Stimulated activated CD8-positive, alpha-beta memory T cell treated with anti-CD3 and anti-CD28 coated beads, Interleukin-15, amount 100 ng/mL, for 1 hour (primary cell): ENCODE results near the gene KLK12.

ENCODE experiments used
- DNase-seq: peaks from one replicate; pipeline ENCODE4 v3.0.0-alpha.2; 2020; ENCODE audit warnings: low read depth

KLK12 gene

DNA sequence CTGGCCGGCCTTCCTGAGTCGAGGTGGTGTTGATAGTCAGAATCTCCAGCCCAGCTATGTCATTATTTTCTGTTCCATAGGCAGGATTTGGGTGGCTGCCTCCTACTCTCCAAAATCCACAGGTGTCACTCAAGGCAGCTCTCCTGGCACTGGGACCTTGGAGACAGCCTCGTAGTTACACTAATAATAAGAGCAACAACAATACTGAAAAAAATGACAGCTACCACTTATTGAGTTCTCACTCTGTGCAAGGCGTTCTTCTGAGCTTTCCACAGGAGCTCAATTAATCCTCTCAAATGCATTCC lies 12.2 kb upstream of the KLK12 start:
- no peak for DNase-seq

DNA sequence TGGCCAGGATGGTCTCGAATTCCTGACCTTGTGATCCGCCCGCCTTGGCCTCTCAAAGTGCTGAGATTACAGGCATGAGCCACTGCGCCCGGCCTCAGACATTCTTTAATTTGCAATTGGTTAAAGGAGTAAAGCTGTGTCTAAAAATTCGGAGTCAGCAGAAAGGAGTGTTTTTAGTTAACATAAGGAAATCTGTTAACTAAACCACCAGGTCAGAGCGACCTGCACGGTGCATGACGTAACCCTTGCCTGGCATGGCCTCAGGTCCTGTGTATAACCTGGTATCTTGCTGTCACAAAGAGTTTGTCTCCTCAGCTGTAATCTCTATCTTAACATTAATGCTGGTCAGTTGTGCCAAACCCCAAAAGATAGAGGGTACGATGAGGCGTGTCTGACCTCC lies 9.5 kb upstream of the KLK12 start:
- DNase-seq, result no peak

DNA sequence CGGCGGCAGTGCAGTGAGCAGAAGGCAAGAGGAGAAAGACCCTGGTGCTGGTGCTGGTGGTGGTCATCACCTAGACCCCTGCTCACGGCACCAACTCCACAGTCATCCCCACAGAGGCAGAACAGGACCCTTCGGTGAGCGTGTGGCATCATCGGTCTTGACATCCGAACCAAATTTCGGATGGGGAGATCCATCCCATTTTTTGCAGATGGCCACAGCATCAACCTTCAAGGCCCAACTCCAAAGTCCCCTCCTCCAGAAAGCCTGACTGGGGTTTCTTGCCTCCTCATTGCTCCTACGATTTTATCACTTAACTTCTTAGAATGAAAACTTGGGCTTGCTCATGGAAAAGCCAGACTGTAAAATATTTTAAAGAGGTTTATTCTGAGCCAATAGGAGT lies 8.7 kb upstream of the KLK12 start:
- DNase-seq, result no peak

DNA sequence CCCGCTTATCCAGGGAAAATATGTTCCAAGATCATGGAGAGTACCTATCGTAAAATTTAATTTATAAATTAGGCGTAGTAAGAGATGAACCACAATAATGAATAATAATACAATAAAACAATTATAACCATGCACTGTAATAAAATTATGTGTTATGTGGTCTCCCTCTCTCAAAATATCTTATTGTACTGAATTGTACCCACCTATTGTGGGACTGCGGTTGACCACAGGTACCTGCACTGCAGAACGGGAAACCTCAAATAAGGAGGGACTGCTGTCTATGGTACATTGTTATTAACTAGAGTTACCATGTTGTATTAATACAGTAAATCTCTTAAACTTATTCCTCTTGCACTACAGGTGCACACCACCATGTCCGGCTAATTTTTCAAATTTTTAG lies 5.3 kb upstream of the KLK12 start:
- DNase-seq, result no peak

DNA sequence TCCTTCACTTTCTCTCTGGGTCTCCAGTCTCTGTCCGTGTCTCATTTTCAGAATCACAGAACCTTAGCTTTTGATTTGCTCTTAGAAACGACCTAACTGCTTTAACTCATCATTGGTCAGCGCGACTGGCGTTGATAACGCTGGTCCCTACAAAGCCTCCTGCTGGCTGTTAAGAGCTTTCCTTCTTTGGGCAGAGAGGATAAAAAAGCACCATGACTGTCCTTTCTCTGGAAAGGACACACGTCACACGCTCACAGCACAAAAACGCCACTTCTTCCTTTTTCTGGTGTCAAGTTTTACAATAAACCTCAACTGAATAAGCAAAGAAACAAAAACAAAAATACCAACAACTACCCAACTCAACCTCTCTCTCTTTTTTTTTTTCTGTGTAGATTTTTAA lies 1.7 kb upstream of the KLK12 start:
- no peak for DNase-seq

DNA sequence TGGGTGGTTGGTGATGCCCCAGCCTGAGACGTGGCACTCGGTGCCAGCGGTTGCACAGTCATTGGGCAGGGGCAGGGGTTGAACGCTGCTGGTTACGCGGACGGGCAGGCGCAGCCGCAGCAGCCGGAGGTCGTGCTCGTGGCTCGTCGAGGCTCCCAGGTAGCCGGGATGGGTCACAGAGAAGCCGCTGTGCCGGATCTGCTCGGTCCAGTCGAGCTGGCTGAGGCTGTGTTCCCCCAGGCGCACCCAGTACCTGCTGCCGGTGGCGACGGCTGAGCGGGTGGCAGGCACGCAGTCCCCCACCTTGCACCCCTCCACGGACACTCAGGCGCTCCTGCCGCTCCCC lies 2.9 kb downstream of the KLK12 start:
- DNase-seq, result no peak

DNA sequence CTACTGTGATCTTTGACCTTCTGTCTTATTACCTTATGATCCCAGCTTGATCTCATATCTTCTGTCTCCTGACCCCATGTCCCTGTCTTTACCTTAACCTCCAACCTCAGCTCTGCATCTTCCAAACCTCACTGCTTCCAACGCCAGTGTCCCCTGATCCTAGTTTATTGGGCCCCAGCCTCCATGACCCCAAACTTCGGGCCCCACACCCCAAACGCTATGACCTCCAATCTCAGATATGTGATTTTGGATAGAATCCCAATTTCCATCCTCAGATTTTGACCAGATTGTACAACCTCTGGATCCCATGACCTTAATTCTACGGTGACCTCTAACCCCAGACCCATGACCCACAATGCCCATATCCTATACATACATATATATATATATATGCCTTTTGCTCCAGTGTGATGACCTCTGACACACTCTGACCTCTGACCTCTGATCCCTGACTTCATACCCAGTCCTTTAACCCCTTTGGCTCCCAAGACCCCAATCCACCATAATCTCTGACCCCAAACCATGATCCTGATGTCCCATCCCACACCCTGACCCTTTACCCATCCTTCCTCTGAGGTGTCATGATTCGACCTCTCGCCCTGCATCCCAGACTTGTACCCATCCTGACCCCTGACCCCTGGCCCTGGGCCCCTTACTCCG lies 3.5 kb downstream of the KLK12 start:
- no peak for DNase-seq

DNA sequence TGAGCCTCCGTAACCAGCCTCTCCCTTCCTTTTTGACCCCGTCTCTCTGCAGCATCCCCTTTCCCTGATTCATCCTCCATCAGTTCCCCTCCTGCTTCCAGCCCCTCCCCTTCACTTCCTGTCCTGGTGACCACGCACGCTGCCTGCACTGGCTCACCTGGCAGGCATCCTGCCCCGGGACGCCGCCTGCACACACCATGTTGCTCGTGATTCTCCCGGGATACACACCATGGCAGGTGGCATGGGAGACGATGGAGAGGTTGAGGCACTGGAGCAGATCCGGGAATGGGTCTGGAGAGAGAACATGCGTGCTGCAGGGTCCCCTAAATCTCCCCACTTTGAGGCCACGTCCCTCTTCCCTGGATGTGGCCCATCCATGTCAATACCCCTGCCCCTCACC lies 4.2 kb downstream of the KLK12 start:
- no peak for DNase-seq

DNA sequence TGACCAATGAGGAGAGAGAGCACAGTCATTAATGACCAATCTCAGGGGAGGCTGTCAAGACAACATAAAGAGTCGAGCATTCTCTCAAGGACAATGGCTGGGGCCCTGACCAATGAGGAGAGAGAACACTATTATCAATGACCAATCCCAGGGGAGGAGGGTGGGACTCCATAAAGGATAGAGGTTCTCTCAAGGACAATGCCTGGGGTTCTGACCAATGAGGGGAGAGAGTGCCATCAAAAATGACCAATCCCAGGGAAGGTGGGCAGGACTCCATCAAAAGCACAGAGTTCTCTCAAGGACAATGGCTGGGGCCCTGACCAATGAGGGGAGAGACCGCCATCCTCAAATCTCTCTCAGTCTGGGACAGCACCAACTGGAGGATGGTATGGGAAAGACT lies 5.1 kb downstream of the KLK12 start:
- no peak for DNase-seq

DNA sequence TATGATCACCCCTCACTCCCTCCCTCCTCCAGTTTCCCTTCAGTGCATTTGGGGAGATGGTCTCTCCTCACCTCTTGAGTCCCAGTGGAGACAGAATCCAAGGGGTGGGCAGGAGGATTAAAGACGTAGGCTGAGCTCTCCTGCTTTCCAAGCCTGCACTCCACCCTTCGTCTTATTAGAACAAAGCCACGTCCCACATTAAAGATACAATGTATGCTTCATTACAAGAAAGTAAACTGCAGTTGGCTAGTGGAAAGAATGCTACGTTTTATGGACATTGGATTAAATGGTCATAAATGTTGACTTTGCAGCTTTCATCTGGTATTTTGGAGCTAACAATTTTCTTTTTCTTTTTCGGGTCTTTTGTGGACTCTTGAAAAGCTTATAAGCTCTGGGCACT lies 6.9 kb downstream of the KLK12 start:
- DNase-seq, result no peak

DNA sequence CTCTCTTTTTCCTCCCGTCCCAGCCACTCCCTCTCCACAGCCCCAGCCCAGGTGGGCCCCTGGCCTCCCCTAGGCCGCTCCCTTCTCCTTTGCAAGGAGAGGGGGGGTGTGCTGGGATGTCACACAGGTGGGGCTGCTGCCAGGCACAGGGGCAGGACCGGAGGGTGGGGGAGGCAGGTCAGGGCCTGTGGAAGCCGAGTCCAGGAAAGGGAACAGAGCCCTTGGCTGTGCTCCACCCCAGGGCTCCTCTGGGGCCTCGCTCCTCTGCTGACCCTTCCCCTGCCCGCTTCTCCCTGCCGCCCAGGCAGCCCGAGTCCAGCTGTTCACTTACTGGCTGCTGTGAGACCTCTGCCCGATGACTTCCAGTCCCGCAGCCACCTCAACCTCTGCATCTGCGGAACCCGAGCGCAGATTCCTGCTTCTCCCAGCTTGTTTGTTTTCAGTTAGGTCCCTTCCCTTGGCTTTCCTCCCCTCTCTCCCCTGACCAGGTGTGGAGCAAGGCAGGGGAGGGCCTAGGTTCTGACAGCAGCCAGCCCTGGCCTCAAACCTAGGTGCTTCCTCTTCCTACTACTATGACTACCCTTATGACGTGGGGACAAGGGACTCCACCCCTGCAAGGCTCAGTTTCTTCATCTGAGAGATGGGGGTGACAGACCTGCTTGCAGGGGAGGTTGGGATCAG lies 7.5 kb downstream of the KLK12 start:
- DNase-seq, result no peak

DNA sequence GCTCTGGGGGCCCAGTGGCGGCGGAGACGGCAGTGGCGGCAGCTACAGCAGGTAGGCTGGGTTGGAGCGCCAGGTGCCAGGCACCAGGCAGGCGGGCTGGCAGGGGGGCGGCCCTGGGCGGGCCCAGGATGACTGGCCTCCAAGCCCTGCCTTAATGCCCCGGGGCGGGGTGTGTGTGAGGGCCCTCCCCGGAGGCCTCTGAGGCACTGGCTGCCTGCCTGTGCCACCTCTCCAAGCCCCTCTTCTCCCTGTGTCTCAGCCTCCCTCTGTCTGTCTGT lies 8.3 kb downstream of the KLK12 start, which contains the start of gene KLK11:
TSS of gene KLK11 (minus strand) at position 63 of the 278 bp plus-strand sequence. CDS start 985 bp downstream, outside the sequence.
- DNase-seq, result no peak

DNA sequence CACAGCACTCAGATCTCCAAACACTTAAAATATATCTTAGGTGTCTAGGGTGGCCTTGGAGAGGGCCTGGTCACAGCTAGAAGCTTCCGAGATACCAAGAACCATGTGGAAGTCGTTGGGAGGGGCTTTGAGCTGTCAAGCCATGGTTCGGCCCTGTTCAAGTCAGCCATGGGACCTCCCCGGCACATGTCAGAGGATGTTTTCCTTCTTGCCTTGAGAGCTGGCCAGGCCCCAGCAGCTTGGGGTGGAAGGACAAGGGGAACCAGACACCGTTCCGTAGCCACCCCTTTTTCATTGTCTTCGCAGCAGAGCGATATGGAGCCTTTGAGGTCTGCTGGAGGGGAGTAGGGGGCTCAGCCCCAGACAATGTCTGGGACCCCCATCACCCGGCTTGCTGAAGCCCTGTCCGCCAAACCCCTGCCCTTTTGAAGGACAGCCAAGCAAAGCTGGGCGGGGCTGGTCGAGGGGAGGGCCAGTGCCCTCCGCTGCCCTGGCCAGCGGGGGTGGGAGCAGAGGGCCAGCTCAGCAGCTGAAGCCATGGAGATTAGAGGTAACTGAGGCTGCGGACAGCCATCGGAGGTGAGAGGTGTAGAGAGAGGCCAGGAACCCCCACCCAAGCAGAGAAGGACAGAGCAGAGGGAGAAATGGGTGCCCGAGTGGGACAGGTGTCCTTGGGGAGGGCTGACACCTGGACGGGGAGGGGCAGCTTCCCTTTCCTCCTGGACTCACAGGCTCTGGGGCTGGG lies 8.8 kb downstream of the KLK12 start:
- no peak for DNase-seq

DNA sequence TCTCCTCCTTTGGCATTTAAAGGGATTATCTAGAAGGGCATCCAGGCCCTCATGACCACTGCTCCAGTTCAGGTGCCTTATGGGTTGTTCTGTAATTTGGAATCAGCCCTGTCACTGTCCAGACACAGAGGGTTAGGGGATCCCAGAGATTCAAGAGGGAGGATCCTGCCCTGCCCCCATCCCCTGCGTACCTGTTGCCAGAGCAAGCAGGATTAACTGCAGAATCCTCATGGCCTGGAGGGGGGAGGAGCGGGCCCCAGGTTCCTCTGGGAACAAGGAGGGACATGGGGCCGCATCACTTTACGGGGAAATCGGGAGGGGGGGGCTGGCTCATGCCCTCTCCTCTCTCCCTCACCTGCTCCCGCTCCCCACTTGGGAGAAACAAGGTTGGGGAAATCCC lies 9.4 kb downstream of the KLK12 start:
- DNase-seq, result no peak

DNA sequence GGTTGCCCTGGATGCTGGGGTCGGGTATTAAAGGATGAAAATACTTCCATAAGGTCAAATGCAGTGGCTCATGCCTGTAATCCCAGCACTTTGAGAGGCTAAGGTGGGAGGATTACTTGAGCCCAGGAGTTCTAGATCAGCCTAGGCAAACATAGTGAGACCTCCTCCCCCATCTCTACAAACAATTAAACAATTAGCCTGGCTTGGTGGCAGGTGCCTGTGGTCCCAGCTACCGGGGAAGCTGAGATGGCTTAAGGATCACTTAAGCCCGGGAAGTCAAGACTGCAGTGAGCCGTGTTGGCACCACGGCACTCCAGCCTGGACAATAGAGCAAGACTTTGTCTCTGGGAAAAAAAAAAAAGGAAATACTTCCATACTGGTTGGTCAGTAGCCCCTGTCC lies 9.9 kb downstream of the KLK12 start:
- no peak for DNase-seq

DNA sequence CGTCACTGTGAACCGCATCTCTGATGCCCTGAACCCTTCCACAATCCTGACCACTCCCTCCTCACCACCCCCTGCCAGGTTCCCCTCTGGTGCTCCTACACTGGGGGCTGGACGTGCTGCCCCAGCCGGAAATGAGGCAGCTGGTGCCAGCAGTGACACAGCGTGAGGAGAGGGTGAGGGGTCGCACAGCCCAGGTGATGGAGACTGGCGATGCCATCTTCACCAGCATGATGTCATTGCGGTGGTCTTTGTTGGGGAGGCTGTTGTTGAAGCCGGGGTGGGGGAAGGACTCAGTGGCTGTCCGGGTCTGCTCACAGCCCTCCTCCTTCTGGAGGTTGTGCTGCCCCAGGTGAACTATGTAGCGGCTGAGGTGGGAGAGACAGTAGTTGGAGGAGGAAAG lies 10.9 kb downstream of the KLK12 start:
- no peak for DNase-seq

DNA sequence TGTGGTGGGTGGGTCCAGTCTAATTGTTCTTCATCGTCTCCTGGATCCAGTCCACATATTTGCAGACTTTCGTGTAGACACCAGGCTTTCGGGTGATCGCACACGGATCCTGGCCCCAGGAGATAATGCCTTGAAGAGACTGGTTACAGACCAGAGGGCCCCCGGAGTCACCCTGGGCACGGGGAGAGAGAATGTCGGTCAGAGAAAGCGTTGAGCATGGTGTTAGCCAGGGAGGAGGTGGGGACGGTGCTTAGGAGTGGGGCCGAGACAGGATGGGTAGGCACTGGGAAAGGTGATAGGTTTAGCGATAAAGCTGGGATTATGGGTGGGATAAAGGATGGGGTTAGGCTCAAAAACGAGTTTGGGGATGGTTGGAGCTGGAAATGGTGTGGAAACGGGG lies 12.3 kb downstream of the KLK12 start:
- no peak for DNase-seq

DNA sequence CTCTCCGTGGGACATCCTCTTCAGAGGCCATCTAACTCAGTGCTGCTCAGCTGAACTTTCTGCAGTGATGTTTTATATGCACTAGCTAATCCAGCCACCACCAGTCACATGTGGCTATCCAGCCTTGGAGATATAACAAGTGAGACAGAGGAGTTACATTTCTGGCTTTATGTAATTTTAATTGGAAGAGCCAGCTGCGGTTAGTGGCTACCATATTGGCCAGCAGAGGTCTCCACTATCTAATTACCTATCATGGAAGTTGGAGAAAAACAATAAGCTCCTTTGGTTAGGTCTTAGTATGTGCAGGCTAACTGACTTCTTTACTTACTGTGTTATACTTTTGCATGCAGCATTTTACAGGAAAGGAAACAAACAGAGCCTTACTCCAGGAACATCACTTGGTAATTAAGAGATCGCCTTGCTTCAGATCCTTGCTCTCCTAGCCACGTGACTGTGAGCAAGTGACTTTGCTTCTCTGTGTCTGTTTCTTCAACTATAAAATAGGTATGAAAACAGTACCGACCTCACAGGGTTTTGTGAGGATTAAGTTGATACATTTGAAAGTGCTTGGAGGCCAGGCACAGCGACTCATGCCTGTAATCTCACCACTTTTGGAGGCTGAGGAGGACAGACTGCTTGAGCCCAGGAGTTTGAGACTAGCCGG lies 13.7 kb downstream of the KLK12 start:
- DNase-seq, result no peak

DNA sequence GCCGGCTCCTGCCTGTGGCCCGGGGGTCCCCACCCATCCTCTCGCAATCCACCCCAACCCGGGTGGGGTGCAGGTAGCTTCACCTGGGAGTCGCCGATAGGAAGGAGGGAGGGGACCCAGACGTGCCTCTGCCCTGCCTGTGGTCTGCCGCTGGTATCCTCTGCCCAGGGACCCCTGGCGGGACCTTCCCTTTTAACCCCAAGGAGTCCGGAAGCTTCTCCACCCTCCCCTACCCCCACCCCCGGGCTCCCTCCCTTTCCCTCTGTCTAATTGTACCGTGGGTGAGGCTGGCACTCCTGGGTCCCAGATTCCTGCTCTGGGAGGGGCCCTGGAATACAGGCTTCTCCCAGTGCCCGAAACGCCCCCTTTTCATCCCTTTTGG lies 15.3 kb downstream of the KLK12 start, which contains the start of gene KLK10:
TSS of gene KLK10 (minus strand) at position 166 of the 382 bp plus-strand sequence. CDS start 579 bp downstream, outside the sequence.
- DNase-seq, result no peak

DNA sequence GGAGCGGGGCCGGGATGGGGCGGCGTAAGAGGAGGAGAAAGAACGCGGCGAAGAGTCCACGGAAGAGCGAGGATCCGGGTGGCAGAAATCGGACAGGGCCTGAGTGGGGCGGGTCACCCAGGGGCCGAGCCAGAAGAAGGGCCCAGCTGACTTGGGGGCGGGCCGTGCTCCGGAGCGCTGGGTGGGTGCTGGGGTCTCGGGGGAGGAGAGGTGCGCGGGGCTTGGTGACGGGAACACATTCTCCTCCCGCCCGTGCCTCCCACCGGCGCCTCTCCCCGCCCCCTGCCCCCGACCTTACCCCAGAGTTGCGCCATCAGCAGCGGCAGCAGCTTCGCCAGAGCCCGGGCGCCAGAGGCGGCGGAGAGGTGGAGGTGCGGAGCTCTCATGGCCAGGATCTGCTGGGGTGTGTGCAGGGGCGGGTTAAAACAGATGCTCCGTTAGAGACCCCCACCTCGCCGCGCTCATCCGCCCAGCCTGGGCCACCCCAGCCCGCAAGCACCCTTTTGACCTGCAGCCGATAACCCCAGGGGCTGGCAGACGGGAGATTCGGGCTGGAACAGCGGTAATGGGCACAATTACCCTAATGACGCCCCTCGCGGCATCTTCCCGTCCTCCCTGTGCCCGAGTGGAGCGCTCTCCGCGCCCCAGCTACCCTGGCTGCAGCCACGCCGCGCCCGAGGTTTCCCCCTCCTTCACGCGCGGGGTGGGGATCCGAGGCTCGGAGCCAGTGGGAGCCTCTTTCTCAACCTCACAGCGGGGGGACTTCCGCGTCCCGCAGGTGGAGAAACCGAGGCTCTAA lies 15.9 kb downstream of the KLK12 start:
- DNase-seq, result no peak

DNA sequence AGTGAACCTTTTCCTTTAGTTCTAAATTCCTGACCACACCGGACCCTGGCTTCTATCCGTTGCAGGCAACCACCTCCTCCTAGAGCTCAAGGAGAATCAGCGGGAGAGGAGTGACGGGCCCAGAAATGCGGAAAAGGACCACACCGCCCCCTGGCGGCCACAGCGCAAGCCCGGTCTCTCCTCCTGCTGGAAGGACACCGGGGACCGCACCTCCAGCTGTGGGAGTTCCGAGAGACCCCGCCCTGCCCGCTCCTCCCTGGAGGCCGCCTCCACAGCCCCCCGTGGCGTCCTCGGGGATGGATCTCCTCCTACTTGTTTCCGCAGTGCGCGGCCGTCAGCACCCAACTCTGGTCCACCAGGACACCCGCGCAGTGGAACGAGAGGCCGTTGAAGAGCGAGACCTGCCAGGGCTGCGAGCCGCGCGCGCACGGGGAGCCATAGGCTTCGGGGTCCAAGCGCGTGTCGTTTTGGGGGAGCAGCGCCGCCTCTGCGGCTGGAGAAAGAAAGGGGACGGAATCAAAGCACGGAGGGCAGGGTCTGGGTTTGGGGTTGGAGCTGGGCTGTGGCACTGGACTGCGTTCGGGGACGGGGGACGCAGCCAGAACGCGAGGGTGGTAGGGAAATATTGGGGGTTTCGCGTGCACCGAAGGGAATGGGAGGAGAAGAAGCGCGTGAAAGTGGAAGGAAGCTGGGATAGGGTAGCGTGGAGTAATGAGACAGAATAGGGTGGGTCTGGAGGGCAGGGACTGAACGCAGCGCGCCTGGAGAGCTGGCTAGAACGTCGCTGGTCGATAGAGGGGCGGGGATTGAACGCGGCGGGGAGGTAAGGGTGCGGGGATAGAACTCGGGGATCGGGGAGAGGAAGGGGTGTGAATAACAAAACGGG lies 17.8 kb downstream of the KLK12 start:
- DNase-seq, result peak; percentile 36
